ENCODE results near the gene GLYR1.

DNA sequence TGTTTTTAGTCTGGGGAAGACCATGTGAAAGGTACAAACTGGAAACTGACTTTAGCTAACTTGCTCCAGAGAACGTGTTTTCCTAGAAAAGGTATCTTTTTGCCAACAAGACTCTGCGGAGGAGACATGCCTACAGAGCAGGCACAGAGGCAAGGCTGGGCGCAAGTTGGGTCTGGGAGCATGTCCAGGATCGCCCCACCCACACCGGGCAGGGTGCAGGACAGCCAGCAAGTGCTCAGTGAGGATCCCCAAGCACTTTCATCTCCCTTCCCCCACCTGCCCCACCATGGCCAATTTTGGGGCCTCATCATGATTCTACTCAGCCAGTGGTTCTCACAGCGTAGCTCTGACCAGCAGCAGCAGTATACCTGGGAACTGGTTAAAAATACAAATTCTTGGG lies 26.4 kb downstream of the GLYR1 start:
- TF ChIP-seq, protein P1, sequence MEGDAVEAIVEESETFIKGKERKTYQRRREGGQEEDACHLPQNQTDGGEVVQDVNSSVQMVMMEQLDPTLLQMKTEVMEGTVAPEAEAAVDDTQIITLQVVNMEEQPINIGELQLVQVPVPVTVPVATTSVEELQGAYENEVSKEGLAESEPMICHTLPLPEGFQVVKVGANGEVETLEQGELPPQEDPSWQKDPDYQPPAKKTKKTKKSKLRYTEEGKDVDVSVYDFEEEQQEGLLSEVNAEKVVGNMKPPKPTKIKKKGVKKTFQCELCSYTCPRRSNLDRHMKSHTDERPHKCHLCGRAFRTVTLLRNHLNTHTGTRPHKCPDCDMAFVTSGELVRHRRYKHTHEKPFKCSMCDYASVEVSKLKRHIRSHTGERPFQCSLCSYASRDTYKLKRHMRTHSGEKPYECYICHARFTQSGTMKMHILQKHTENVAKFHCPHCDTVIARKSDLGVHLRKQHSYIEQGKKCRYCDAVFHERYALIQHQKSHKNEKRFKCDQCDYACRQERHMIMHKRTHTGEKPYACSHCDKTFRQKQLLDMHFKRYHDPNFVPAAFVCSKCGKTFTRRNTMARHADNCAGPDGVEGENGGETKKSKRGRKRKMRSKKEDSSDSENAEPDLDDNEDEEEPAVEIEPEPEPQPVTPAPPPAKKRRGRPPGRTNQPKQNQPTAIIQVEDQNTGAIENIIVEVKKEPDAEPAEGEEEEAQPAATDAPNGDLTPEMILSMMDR (IDR thresholded peaks at IDR 0.05; ENCODE audit: extremely low read depth in 1 of 2, insufficient read depth in 1 of 2, low read depth in 1 of 2, low read length in 2 of 2), result no peak
- no peak for TF ChIP-seq POLR2AphosphoS5 (IDR thresholded peaks at IDR 0.05; ENCODE audit: insufficient read depth, low read depth, low read length)
- no peak for TF ChIP-seq EZH2 (IDR thresholded peaks at IDR 0.05; ENCODE audit: borderline replicate concordance, low read depth, low read length, severe bottlenecking)
- no peak for TF ChIP-seq POLR2A (IDR thresholded peaks at IDR 0.05; ENCODE audit: low read depth, low read length)
- no peak for TF ChIP-seq JUN (IDR thresholded peaks at IDR 0.05; ENCODE audit: borderline replicate concordance, insufficient read depth, insufficient read length, low read depth)
- TF ChIP-seq GATA2 (IDR thresholded peaks at IDR 0.05; ENCODE audit: insufficient read depth, insufficient read length, low read depth, low read length), result no peak
- no peak for TF ChIP-seq MYC (IDR thresholded peaks at IDR 0.05; ENCODE audit: low read depth, low read length)

All from endothelial cell of umbilical vein (primary cell).